ENCODE measurements around the gene DDB1. TPM values are rescaled to one million over a fixed set of nuclear protein-coding genes. Genes with fewer than 3 reads are reported as not detected.

Gene DDB1
- total and polyA plus RNA-seq, 2 of the 13 experiments (the other 11 are each of a cell fraction or from before 2014, with no cell fraction given) = 217 to 266 TPM

DNA sequence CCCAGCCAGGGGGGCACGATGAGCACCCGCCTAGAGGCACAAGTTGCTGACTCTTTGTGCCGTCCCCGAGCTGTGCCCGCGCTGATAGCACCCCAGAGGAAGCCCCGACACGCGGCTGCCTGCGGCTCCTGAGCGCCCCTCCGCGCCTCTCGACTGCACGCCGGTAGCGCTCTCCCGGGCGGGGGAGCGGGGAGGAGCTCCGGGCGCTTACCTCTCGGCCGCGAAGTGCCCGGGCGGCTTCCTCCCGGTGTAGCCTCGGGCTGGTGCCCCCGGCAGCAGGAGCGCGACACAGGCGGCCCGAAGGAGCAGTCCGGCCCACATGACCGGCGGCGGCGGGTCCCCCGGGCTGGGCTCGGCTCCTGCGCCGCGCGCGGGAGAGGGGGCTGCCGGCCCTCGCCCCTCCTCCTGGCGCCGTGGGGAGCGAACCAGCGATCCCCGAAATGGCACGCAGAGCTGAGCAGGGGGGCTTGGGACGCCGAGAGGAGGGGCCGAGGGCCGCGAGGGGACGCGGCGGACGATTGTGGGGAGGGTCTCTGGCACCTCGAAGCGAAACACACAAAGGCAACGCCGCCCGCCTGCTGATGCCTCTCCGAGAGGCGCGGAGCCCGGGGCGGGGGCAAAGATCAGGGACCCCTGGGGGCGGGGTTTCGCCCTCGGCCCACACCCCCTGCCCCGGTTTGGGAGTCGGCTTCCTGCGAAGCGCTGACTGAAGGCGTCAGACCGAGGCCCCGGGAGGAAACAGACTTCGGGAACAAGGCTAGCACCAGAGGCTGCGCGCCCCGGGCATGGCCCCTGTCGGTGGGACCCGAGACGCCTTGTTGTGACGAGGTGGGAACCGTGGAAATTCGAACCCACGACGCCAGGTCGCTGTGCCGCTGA lies 37.9 kb downstream of the DDB1 start, which contains the start of gene VWCE (continued):
- TF ChIP-seq, protein P1, sequence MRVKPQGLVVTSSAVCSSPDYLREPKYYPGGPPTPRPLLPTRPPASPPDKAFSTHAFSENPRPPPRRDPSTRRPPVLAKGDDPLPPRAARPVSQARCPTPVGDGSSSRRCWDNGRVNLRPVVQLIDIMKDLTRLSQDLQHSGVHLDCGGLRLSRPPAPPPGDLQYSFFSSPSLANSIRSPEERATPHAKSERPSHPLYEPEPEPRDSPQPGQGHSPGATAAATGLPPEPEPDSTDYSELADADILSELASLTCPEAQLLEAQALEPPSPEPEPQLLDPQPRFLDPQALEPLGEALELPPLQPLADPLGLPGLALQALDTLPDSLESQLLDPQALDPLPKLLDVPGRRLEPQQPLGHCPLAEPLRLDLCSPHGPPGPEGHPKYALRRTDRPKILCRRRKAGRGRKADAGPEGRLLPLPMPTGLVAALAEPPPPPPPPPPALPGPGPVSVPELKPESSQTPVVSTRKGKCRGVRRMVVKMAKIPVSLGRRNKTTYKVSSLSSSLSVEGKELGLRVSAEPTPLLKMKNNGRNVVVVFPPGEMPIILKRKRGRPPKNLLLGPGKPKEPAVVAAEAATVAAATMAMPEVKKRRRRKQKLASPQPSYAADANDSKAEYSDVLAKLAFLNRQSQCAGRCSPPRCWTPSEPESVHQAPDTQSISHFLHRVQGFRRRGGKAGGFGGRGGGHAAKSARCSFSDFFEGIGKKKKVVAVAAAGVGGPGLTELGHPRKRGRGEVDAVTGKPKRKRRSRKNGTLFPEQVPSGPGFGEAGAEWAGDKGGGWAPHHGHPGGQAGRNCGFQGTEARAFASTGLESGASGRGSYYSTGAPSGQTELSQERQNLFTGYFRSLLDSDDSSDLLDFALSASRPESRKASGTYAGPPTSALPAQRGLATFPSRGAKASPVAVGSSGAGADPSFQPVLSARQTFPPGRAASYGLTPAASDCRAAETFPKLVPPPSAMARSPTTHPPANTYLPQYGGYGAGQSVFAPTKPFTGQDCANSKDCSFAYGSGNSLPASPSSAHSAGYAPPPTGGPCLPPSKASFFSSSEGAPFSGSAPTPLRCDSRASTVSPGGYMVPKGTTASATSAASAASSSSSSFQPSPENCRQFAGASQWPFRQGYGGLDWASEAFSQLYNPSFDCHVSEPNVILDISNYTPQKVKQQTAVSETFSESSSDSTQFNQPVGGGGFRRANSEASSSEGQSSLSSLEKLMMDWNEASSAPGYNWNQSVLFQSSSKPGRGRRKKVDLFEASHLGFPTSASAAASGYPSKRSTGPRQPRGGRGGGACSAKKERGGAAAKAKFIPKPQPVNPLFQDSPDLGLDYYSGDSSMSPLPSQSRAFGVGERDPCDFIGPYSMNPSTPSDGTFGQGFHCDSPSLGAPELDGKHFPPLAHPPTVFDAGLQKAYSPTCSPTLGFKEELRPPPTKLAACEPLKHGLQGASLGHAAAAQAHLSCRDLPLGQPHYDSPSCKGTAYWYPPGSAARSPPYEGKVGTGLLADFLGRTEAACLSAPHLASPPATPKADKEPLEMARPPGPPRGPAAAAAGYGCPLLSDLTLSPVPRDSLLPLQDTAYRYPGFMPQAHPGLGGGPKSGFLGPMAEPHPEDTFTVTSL (CRISPR knock-in tag; IDR thresholded peaks at IDR 0.05; ENCODE audit: borderline replicate concordance) = peak; percentile 30; the same call in 1 of the 2 replicates
- TF ChIP-seq, protein P2, sequence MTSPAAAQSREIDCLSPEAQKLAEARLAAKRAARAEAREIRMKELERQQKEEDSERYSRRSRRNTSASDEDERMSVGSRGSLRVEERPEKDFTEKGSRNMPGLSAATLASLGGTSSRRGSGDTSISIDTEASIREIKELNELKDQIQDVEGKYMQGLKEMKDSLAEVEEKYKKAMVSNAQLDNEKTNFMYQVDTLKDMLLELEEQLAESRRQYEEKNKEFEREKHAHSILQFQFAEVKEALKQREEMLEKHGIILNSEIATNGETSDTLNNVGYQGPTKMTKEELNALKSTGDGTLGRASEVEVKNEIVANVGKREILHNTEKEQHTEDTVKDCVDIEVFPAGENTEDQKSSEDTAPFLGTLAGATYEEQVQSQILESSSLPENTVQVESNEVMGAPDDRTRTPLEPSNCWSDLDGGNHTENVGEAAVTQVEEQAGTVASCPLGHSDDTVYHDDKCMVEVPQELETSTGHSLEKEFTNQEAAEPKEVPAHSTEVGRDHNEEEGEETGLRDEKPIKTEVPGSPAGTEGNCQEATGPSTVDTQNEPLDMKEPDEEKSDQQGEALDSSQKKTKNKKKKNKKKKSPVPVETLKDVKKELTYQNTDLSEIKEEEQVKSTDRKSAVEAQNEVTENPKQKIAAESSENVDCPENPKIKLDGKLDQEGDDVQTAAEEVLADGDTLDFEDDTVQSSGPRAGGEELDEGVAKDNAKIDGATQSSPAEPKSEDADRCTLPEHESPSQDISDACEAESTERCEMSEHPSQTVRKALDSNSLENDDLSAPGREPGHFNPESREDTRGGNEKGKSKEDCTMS (CRISPR knock-in tag; conservative IDR thresholded peaks at IDR 0.05) = no peak
- TF ChIP-seq HNRNPK (IDR thresholded peaks at IDR 0.05; ENCODE audit: low read depth, low read length, poor library complexity, severe bottlenecking) (peak; percentile 71), FOXA1 (IDR thresholded peaks at IDR 0.05) (no peak), FOXA1 (CRISPR knock-in tag; IDR thresholded peaks at IDR 0.05) (no peak), SYNCRIP (IDR thresholded peaks at IDR 0.05; ENCODE audit: insufficient read depth, low read depth, low read length) (no peak), KDM4B (CRISPR knock-in tag; IDR thresholded peaks at IDR 0.05) (0 out of 2 replicates have a peak, but pooled peaks have one; percentile 22), REXO4 (CRISPR knock-in tag; IDR thresholded peaks at IDR 0.05; ENCODE audit: borderline replicate concordance) (no peak), KDM1A (CRISPR knock-in tag; IDR thresholded peaks at IDR 0.05) (no peak), THAP11 (CRISPR knock-in tag; IDR thresholded peaks at IDR 0.05) (peak; percentile 35; the same call in 1 of the 2 replicates), ZNF615 (CRISPR knock-in tag; IDR thresholded peaks at IDR 0.05; ENCODE audit: borderline replicate concordance) (no peak), ZNF121 (CRISPR knock-in tag; IDR thresholded peaks at IDR 0.05) (no peak), ZNF879 (CRISPR knock-in tag; IDR thresholded peaks at IDR 0.05) (no peak; the same call in 1 of the 2 replicates), SIN3B (IDR thresholded peaks at IDR 0.05; ENCODE audit: low read length) (no peak), KLF9 (CRISPR knock-in tag; IDR thresholded peaks at IDR 0.05; ENCODE audit: low read depth) (0 out of 2 replicates have a peak, but pooled peaks have one; percentile 44), ZNF160 (CRISPR knock-in tag; IDR thresholded peaks at IDR 0.05) (peak; percentile 26; the same call in 1 of the 2 replicates), ZNF343 (CRISPR knock-in tag; IDR thresholded peaks at IDR 0.05) (no peak), RAD21 (CRISPR knock-in tag; IDR thresholded peaks at IDR 0.05) (no peak; the same call in 1 of the 2 replicates)
- TF ChIP-seq, protein P3, sequence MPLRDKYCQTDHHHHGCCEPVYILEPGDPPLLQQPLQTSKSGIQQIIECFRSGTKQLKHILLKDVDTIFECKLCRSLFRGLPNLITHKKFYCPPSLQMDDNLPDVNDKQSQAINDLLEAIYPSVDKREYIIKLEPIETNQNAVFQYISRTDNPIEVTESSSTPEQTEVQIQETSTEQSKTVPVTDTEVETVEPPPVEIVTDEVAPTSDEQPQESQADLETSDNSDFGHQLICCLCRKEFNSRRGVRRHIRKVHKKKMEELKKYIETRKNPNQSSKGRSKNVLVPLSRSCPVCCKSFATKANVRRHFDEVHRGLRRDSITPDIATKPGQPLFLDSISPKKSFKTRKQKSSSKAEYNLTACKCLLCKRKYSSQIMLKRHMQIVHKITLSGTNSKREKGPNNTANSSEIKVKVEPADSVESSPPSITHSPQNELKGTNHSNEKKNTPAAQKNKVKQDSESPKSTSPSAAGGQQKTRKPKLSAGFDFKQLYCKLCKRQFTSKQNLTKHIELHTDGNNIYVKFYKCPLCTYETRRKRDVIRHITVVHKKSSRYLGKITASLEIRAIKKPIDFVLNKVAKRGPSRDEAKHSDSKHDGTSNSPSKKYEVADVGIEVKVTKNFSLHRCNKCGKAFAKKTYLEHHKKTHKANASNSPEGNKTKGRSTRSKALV (CRISPR knock-in tag; IDR thresholded peaks at IDR 0.05) = peak; percentile 65
- TF ChIP-seq, protein P4, sequence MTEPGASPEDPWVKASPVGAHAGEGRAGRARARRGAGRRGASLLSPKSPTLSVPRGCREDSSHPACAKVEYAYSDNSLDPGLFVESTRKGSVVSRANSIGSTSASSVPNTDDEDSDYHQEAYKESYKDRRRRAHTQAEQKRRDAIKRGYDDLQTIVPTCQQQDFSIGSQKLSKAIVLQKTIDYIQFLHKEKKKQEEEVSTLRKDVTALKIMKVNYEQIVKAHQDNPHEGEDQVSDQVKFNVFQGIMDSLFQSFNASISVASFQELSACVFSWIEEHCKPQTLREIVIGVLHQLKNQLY (CRISPR knock-in tag; IDR thresholded peaks at IDR 0.05) = no peak
